Activated CD8-positive, alpha-beta memory T cell treated with anti-CD3 and anti-CD28 coated beads for 36 hours (primary cell): ENCODE results near the gene ITIH5. TPM values are rescaled to one million over a fixed set of nuclear protein-coding genes. Genes with fewer than 3 reads are reported as not detected.
"Not testable (repeated sequence)": the region's sequence is repeated elsewhere in the genome, so short reads cannot be mapped to it uniquely, and the experiment has no call there.

ENCODE experiments used
- CTCF ChIA-PET: fragments of 350-600 bp; sonication (Branson Sonifier 250); formaldehyde crosslinking; loops from one replicate; lab custom pipeline; 2021; ENCODE audit warnings: antibody characterized with exemption; lab: Charles Lee
- POLR2A ChIA-PET: fragments of 350-600 bp; sonication (Branson Sonifier 250); formaldehyde crosslinking; loops from one replicate; lab custom pipeline; 2021; ENCODE audit warnings: antibody characterized with exemption; lab: Charles Lee
- total RNA-seq, 2 experiments: library from RNA; stranded (reverse); gene quantifications; one replicate each; pipeline ENCODE4 v1.2.3, GENCODE V29; 2021

The ITIH5 gene
- total RNA-seq = not detected

- ChIA-PET CTCF (interaction anchor here (1.0 kb wide), 1 partner anchor 20 kb away, joined by 3 read pairs; no protein-coding TSS in a partner anchor), POLR2A (no interaction called here)
Measured at GRCh38 chr10:7666253-7667023, at the start of gene ITIH5. Gene ITIH5 (minus strand): TSS chr10:7666966. CDS start chr10:7666892, 74 bp downstream.

- CTCF ChIA-PET = no interaction called here
- POLR2A ChIA-PET = no interaction called here
Measured at GRCh38 chr10:7715515-7715914, 48.7 kb upstream of the ITIH5 start.

DNA sequence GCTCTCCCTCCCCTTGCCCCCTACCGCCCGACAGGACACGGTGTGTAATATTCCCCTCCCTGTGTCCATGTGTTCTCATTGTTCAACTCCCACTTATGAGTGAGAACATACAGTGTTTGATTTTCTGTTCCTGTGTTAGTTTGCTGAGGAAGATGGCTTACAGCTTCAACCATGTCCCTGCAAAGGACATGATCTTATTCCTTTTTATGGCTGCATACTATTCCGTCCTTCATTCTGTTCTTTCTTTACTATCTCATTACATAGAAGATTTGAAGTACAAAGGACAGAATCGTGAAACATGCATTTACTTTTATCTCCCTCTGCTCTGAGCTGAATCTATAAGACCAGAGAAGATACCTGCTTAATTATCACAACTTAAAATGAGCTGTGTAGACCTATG is 44.3 kb upstream of the ITIH5 start:
- CTCF ChIA-PET = interaction anchor here (0.7 kb wide), 1 partner anchor 69 kb away, joined by 3 read pairs; no protein-coding TSS in a partner anchor

DNA sequence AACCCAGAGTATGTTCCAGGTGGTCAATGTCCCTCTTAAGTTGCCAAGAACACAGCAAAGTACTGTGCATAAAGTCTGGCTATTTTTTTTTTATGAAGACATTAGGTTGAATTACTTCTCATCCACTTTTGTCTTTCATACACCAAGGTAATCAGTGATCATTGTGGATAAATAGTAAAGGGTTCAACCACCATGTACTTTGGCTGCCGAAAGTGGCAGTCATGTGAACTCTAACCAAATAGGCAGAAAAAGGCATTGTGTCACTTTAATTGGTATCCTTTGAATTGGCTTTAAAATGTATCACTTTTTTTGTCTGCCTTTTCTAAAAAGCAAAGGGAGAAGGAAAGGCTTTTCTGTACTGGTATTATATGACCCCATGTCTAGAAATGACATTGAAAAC is 43.7 kb upstream of the ITIH5 start:
- ChIA-PET POLR2A (no interaction called here), CTCF (no interaction called here)

More for the DNA sequence above, 44.3 kb upstream of the ITIH5 start:
- POLR2A ChIA-PET = not testable (repeated sequence)

GRCh38 chr10:7708832-7709231 is 42.1 kb upstream of the ITIH5 start:
- POLR2A ChIA-PET = no interaction called here
- CTCF ChIA-PET = no interaction called here

DNA sequence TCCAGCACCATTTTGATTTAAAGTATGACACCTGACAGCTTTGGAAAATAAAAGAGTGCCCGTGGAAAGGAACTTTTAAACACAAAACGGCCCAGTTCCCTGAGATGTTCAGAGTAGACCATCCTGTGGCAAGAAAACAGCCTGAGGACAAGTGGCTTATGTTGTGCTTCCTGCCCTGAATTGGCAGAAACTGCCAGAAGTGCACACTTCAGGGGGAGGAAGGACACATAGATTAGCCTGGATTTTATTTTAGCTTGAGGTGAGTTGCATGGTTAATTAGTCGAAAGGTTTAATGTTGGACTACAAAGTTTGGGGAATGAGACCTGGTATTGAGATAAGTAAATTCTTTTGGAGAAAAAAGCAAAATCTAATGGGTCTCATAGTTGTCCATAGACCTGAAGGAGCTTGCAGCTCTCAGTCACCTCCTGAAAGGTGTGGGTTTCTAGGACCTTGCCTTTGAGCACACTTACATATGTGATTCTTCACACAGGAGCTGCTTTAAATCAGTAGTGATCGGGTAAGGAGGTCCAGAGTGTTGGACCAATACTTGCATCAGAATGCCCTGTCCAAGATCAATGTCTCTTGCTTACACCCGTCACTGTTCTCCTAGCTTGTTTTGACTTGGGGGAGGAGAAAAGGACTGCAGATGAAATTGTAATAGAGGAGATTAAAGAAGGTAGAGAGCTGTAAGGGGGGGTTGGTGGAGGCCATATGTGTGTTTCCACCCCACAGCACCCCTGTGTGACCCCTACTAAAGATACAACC is 41.3 kb upstream of the ITIH5 start:
- POLR2A ChIA-PET = no interaction called here
- CTCF ChIA-PET = no interaction called here

DNA sequence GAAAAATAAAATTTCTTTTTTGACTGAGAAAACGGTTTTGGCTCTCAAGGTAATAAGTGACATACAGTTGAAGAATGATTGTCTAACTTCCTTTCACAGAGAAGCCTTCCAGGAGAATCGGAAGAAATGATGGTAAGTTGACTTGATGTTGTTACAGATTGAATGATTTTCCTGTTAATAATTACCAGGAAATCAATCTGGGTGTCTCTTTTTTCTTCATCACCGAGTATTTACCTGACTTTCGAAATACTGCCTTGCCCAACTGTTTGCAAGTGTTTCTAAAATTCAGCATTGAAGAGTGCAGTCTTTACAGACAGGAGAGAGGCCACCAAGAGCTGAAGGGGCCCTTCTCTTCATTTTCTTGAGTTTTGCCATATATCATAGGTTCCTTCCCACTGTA is 40.3 kb upstream of the ITIH5 start:
- CTCF ChIA-PET = no interaction called here
- POLR2A ChIA-PET = no interaction called here

GRCh38 chr10:7706534-7707073 is 39.8 kb upstream of the ITIH5 start:
- CTCF ChIA-PET = no interaction called here

GRCh38 chr10:7705341-7705740 is 38.6 kb upstream of the ITIH5 start:
- CTCF ChIA-PET = no interaction called here
- POLR2A ChIA-PET = no interaction called here

More at GRCh38 chr10:7706534-7707073, 39.8 kb upstream of the ITIH5 start:
- POLR2A ChIA-PET = no interaction called here

- CTCF ChIA-PET = no interaction called here
- POLR2A ChIA-PET = no interaction called here
Measured at GRCh38 chr10:7704071-7705016, 37.6 kb upstream of the ITIH5 start.

DNA sequence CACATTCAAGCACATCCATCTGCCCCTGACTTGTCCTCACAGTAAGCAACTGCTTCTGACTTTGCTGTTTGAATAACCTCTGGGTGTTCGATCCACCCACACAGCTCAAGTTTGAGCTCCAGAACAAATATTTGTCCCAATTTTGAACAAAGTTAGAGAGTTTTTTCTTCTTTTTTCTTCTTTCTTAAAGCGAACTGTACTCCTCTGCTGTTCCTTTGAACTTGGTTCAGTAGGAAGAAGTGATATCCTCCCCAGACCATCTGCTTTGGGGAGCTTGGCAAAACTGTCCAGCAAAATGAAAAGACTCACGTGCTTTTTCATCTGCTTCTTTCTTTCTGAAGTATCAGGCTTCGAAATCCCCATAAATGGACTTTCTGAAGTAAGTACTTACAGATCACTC is 36.4 kb upstream of the ITIH5 start, which contains the start of gene ITIH2:
Gene ITIH2 (plus strand): TSS at position 177 of the 400 bp plus-strand sequence. CDS start 119 bp downstream, at position 296.
- ChIA-PET POLR2A (no interaction called here), CTCF (no interaction called here)

DNA sequence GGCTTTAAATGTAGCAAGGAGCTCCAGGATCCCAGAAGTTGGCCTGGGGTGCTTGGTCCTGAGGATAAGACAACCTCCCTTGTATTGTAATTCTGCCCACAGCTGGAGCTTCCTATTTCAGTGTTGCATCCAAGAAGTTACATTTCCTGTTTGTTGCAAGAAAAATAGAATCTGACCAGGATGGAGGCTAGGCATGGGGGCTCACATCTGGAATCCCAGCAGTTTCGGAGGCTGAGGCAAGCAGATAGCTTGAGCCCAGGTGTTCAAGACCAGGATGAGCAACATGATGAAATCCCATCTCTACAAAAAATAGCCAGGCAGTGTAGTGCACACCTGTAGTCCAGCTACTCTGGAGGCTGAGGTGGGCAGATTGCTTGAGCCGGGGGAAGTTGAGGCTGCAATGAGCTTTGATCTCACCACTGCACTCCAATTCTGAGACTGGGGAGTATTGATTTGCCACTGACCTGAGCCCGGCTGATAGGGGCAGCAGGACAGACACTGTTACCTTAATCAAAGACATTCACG is 35.6 kb upstream of the ITIH5 start:
- POLR2A ChIA-PET = no interaction called here
- CTCF ChIA-PET = no interaction called here

DNA sequence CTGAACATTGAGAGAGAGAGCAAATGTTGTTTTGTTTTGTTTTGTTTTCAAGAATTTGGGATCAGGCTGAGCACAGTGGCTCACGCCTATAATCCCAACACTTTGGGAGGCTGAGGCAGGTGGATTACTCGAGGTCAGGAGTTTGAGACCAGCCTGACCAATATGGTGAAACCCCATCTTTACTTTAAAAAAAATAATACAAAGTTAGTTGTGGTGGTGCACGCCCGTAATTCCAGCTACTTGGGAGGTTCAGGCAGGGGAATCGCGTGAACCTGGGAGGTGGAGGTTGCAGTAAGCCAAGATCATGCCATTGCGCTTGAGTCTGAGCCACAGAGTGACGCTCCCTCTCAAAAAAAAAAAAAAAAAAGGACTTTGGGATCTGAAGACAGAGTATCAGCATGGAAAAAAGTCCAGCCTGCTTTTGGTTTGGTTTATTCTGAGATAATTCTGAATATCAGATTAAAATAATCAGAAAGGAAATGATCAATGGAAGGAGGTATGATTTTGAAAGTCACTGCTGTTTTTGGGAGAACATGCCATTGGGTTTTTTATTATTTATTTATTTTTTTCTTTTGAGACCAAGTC is 34.5 kb upstream of the ITIH5 start:
- ChIA-PET POLR2A (no interaction called here), CTCF (no interaction called here)

GRCh38 chr10:7700577-7701125 is 33.9 kb upstream of the ITIH5 start:
- ChIA-PET POLR2A (interaction anchor here (0.8 kb wide), 1 partner anchor 17 kb away, joined by 3 read pairs; no protein-coding TSS in a partner anchor), CTCF (no interaction called here)

- ChIA-PET POLR2A (no interaction called here), CTCF (no interaction called here)
Measured at GRCh38 chr10:7697426-7697825, 30.7 kb upstream of the ITIH5 start.

- ChIA-PET CTCF (interaction anchor here (0.5 kb wide), 1 partner anchor 180 kb away, joined by 3 read pairs; no protein-coding TSS in a partner anchor), POLR2A (no interaction called here)
Measured at GRCh38 chr10:7696545-7696944, 29.8 kb upstream of the ITIH5 start.

DNA sequence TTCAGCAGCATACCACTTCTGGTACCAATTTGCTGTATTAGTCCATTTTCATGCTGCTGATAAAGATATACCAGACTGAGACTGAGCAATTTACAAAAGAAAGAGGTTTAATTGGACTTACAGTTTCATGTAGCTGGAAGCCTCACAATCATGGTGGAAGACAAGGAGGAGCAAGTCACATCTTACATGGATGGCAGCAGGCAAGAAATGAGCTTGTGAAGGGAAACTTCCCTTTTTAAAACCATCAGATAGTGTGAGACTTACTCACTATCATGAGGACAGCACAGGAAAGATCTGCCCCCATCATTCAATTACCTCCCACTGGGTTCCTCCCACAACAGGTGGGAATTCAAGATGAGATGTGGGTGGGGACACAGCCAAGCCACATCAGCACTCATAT is 26.4 kb upstream of the ITIH5 start:
- CTCF ChIA-PET, POLR2A ChIA-PET: not testable (repeated sequence)

- CTCF ChIA-PET, POLR2A ChIA-PET: not testable (repeated sequence)
Measured at GRCh38 chr10:7692368-7692767, 25.6 kb upstream of the ITIH5 start.
